ENCODE measurements around the gene TBL1X. TPM values are rescaled to one million over a fixed set of nuclear protein-coding genes. Genes with fewer than 3 reads are reported as not detected.
"Not testable (repeated sequence)": the region's sequence is repeated elsewhere in the genome, so short reads cannot be mapped to it uniquely, and the experiment has no call there.

Gene TBL1X
- total RNA-seq, 6 experiments from 2014 or later, result 34.4 to 53.2 (median 44.9) TPM

DNA sequence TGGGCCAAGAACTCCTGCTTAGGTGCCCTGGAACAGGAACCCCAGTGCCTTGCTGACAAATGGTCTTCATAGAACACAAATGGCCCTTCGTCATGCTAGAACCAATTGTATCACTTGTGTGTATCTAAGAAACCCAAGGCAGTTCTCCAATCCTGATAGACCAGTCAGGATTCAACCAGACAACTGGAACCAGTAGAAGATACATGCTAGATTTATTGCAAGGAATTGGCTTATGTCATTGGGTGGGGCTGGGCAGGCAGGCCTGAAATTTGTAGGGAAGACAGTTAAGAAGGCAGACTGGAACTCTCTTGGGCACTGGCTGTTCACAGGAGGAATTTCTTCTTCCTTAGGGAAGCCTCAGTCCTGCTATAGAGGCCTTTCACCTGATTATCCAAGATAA is 17.0 kb upstream of the TBL1X start:
- Mint-ChIP-seq H3K36me3 (ENCODE audit: low read depth) (no peaks in the 10 kb centered on the region), H3K4me3 (no peak overlapping the region), H3K27ac (no peak overlapping the region), H3K4me1 (ENCODE audit: low read depth) (peaks cover 9% of the 10 kb centered on the region; the same call in 1 of the 2 replicates), H3K9me3 (no peaks in the 10 kb centered on the region), H3K27me3 (ENCODE audit: insufficient read depth) (peaks cover 2% of the 10 kb centered on the region; the same call in 1 of the 2 replicates)
- TF ChIP-seq, protein P1, sequence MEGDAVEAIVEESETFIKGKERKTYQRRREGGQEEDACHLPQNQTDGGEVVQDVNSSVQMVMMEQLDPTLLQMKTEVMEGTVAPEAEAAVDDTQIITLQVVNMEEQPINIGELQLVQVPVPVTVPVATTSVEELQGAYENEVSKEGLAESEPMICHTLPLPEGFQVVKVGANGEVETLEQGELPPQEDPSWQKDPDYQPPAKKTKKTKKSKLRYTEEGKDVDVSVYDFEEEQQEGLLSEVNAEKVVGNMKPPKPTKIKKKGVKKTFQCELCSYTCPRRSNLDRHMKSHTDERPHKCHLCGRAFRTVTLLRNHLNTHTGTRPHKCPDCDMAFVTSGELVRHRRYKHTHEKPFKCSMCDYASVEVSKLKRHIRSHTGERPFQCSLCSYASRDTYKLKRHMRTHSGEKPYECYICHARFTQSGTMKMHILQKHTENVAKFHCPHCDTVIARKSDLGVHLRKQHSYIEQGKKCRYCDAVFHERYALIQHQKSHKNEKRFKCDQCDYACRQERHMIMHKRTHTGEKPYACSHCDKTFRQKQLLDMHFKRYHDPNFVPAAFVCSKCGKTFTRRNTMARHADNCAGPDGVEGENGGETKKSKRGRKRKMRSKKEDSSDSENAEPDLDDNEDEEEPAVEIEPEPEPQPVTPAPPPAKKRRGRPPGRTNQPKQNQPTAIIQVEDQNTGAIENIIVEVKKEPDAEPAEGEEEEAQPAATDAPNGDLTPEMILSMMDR (IDR thresholded peaks at IDR 0.05), result no peak
- DNase-seq, result no peak

DNA sequence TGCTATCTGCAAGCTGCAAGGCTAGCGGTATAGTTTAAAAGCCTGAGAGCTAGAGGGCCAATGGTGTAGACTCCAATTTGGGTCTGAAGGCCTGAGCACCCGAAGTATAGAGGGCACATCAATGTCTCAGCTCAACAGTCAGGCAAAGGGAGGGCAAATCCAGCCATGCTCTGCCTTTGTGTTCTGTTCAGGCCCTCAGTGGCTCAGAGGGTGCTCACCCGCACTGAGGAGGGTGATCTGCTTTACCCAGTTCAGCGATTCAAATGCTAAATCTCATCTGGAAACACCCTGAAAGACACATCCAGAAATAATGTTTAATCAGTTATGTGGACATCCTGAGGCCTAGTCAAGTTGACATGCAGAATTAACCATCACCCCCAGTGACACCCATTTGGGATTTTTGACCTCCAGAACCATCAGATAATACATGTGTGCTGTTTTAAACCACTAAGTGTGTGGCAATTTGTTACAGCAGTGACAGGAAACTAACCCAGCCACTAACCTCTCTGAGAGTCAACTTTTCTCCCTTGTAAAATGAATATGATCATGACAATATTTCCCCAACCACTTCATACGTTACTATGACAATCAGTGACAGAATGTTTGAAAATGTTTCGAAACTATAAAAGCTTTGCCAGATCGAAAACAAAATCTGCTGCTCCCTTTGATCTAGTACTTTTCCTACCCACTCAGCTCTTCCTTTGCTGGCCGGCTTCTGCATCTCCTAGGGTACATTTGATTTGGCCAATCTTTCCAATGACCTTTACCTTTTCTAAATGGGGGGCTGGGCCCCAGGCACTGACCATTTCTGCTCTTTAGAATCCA is 8.4 kb upstream of the TBL1X start:
- peaks cover 3% of the 10 kb centered on the region; the same call in 1 of the 2 replicates for H3K27me3 Mint-ChIP-seq (ENCODE audit: insufficient read depth)
- TF ChIP-seq, protein P1 (IDR thresholded peaks at IDR 0.05), result no peak
- no peaks in the 10 kb centered on the region for H3K9me3 Mint-ChIP-seq
- H3K27ac Mint-ChIP-seq, result no peak overlapping the region
- no peak overlapping the region for H3K4me3 Mint-ChIP-seq
- H3K36me3 Mint-ChIP-seq (ENCODE audit: low read depth), result no peaks in the 10 kb centered on the region
- DNase-seq, result no peak
- no peaks in the 10 kb centered on the region; the same call in 1 of the 2 replicates for H3K4me1 Mint-ChIP-seq (ENCODE audit: low read depth)

- peaks cover 15% of the 10 kb centered on the region for H3K4me1 Mint-ChIP-seq (ENCODE audit: low read depth)
- H3K27ac Mint-ChIP-seq, H3K4me3 Mint-ChIP-seq: not testable (repeated sequence)
Observed at GRCh38 chrX:9458034-9458433, 6.8 kb upstream of the TBL1X start.

DNA sequence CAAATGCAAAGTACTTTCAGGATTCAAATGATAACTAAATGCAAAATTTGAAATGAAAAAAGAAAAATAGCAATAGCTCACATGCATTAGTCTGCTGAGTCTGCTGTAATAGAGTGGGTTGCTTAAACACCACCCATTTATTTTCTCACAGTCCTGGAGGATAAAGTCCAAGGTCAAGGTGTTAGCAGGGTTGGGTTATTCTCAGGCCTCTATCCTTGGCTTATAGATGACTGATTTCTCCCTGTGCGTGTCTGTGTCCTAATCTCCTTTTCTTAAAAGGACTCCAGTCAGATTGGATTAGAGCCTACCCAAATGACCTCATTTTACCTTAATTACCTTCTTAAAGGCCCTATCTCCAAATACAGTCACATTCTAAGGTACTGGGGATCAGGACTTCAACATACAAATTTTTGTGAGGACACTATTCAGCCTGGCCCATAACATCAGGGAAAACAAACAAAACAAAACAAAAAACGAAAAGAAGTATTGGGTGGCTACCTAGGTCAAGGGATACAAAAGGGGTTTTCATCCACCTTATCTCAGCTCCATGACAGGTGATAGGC is 6.3 kb upstream of the TBL1X start:
- TF ChIP-seq, protein P1 (IDR thresholded peaks at IDR 0.05), result no peak

More at GRCh38 chrX:9458034-9458433, 6.8 kb upstream of the TBL1X start:
- not testable (repeated sequence) for DNase-seq; H3K9me3 Mint-ChIP-seq; H3K27me3 Mint-ChIP-seq (ENCODE audit: insufficient read depth); H3K36me3 Mint-ChIP-seq (ENCODE audit: low read depth)

GRCh38 chrX:9459186-9459748 is 5.6 kb upstream of the TBL1X start:
- Mint-ChIP-seq H3K4me1 (ENCODE audit: low read depth) (peaks cover 17% of the 10 kb centered on the region), H3K27me3 (ENCODE audit: insufficient read depth) (peaks cover 3% of the 10 kb centered on the region), H3K36me3 (ENCODE audit: low read depth) (no peaks in the 10 kb centered on the region), H3K27ac (no peak overlapping the region), H3K4me3 (no peak overlapping the region), H3K9me3 (no peaks in the 10 kb centered on the region)
- no peak for DNase-seq
- TF ChIP-seq, protein P1 (IDR thresholded peaks at IDR 0.05), result no peak

More for the DNA sequence above, 6.3 kb upstream of the TBL1X start:
- H3K27me3 Mint-ChIP-seq (ENCODE audit: insufficient read depth), result peaks cover 3% of the 10 kb centered on the region
- no peak overlapping the region for H3K4me3 Mint-ChIP-seq
- no peak for DNase-seq
- H3K4me1 Mint-ChIP-seq (ENCODE audit: low read depth), result peaks cover 17% of the 10 kb centered on the region
- H3K27ac Mint-ChIP-seq, result no peak overlapping the region
- no peaks in the 10 kb centered on the region for H3K36me3 Mint-ChIP-seq (ENCODE audit: low read depth)
- H3K9me3 Mint-ChIP-seq, result no peaks in the 10 kb centered on the region

DNA sequence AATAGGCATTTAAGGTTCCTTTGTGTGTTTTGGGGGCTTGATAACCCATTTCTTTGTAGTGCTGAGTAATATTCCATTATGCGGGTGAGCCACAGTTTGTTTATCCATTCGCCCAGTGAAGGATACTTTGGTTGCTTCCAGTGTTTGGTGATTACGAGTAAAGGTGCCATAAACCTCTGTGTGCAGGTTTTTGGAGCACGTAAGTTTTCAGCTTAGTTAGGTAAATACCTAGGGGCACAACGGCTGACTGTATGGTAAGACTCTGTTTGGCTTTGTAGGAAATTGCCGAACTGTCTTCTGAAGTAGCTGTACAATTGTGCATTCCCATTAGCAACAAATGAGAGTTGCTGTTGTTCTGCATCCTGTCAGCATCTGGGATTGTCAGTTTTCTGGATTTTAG is 3.8 kb upstream of the TBL1X start:
- no peak overlapping the region for H3K27ac Mint-ChIP-seq
- peaks cover 17% of the 10 kb centered on the region for H3K4me1 Mint-ChIP-seq (ENCODE audit: low read depth)
- H3K9me3 Mint-ChIP-seq, result no peaks in the 10 kb centered on the region
- H3K27me3 Mint-ChIP-seq (ENCODE audit: insufficient read depth), result no peaks in the 10 kb centered on the region; the same call in 1 of the 2 replicates
- H3K36me3 Mint-ChIP-seq (ENCODE audit: low read depth), result no peaks in the 10 kb centered on the region
- no peak overlapping the region for H3K4me3 Mint-ChIP-seq
- TF ChIP-seq, protein P1 (IDR thresholded peaks at IDR 0.05), result no peak
- no peak for DNase-seq
